ENCODE measurements around the gene OR4C6.

DNA sequence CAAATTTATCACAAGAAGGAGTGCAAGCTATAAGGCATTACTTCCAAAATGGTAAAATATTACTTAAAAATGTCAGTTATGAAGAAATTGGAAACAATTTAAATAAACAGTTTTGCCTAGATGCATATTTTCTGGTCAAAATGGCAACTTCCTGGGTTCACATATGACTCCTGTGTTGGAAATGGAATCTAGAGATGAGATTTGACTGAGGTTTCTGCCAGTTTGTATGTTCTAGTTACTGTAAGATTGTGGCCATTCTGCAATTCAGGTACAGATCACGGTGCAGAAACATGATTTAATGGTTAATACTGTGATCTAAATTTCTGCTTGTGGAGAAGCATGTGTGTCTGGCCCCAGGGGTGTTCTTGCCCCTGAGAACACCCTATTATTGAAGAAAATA, 3.4 kb upstream of the OR4C6 start:
- TF ChIP-seq CTCF (IDR thresholded peaks at IDR 0.05) (no peak), ZFX (IDR thresholded peaks at IDR 0.05; ENCODE audit: borderline replicate concordance) (no peak)

Data from 22Rv1 (cell line).